Measurements from ENCODE around the gene CHST11. TPM values are rescaled to one million over a fixed set of nuclear protein-coding genes. Genes with fewer than 3 reads are reported as not detected.

CHST11 gene
- total RNA-seq, 1 experiment from 2014 or later, result 1.1 TPM

GRCh38 chr12:104649217-104649824, 192.6 kb downstream of the CHST11 start:
- Mint-ChIP-seq H3K4me3 (ENCODE audit: low read depth, unreplicated experiment) (no peak overlapping the region), H3K9me3 (ENCODE audit: low read depth, unreplicated experiment) (peaks cover 2% of the 10 kb centered on the region), H3K4me1 (ENCODE audit: low read depth, unreplicated experiment) (peaks cover 4% of the 10 kb centered on the region), H3K27ac (ENCODE audit: unreplicated experiment) (no peak overlapping the region), H3K36me3 (ENCODE audit: insufficient read depth, unreplicated experiment) (no peaks in the 10 kb centered on the region), H3K27me3 (ENCODE audit: unreplicated experiment) (peaks cover 76% of the 10 kb centered on the region)
- BruUV-seq (replicated peaks), result no TSS peak
- no peak for TF ChIP-seq CTCF (IDR thresholded peaks at IDR 0.05; ENCODE audit: unreplicated experiment)
- CTCF ChIA-PET, result no interaction called here
- intact Hi-C loops (cut with micrococcal nuclease; ENCODE audit: unreplicated experiment), result no loop called here
- no peak for DNase-seq

- intact Hi-C loops (cut with micrococcal nuclease; ENCODE audit: unreplicated experiment), result no loop called here
- no peaks in the 10 kb centered on the region for H3K4me1 Mint-ChIP-seq (ENCODE audit: low read depth, unreplicated experiment)
- BruUV-seq (replicated peaks), result no TSS peak
- TF ChIP-seq CTCF (IDR thresholded peaks at IDR 0.05; ENCODE audit: unreplicated experiment), result no peak
- peaks cover 2% of the 10 kb centered on the region for H3K9me3 Mint-ChIP-seq (ENCODE audit: low read depth, unreplicated experiment)
- CTCF ChIA-PET, result no interaction called here
- H3K27me3 Mint-ChIP-seq (ENCODE audit: unreplicated experiment), result peaks cover 82% of the 10 kb centered on the region
- no peak overlapping the region for H3K4me3 Mint-ChIP-seq (ENCODE audit: low read depth, unreplicated experiment)
- no peak overlapping the region for H3K27ac Mint-ChIP-seq (ENCODE audit: unreplicated experiment)
- H3K36me3 Mint-ChIP-seq (ENCODE audit: insufficient read depth, unreplicated experiment), result no peaks in the 10 kb centered on the region
- DNase-seq, result no peak
Measured at GRCh38 chr12:104649921-104650320, 193.2 kb downstream of the CHST11 start.

- Mint-ChIP-seq H3K9me3 (ENCODE audit: low read depth, unreplicated experiment) (peaks cover 2% of the 10 kb centered on the region), H3K4me3 (ENCODE audit: low read depth, unreplicated experiment) (no peak overlapping the region), H3K27me3 (ENCODE audit: unreplicated experiment) (peaks cover 87% of the 10 kb centered on the region), H3K27ac (ENCODE audit: unreplicated experiment) (no peak overlapping the region), H3K36me3 (ENCODE audit: insufficient read depth, unreplicated experiment) (no peaks in the 10 kb centered on the region), H3K4me1 (ENCODE audit: low read depth, unreplicated experiment) (no peaks in the 10 kb centered on the region)
- DNase-seq, result no peak
- CTCF ChIA-PET, result no interaction called here
- intact Hi-C loops (cut with micrococcal nuclease; ENCODE audit: unreplicated experiment), result no loop called here
- BruUV-seq (replicated peaks), result no TSS peak
- TF ChIP-seq CTCF (IDR thresholded peaks at IDR 0.05; ENCODE audit: unreplicated experiment), result no peak
Measured at GRCh38 chr12:104650541-104650940, 193.8 kb downstream of the CHST11 start.

- intact Hi-C loops (cut with micrococcal nuclease; ENCODE audit: unreplicated experiment), result no loop called here
- no peaks in the 10 kb centered on the region for H3K9me3 Mint-ChIP-seq (ENCODE audit: low read depth, unreplicated experiment)
- TF ChIP-seq CTCF (IDR thresholded peaks at IDR 0.05; ENCODE audit: unreplicated experiment), result no peak
- peaks cover 88% of the 10 kb centered on the region for H3K27me3 Mint-ChIP-seq (ENCODE audit: unreplicated experiment)
- BruUV-seq (replicated peaks), result no TSS peak
- no peaks in the 10 kb centered on the region for H3K4me1 Mint-ChIP-seq (ENCODE audit: low read depth, unreplicated experiment)
- DNase-seq, result no peak
- no peak overlapping the region for H3K27ac Mint-ChIP-seq (ENCODE audit: unreplicated experiment)
- H3K36me3 Mint-ChIP-seq (ENCODE audit: insufficient read depth, unreplicated experiment), result no peaks in the 10 kb centered on the region
- H3K4me3 Mint-ChIP-seq (ENCODE audit: low read depth, unreplicated experiment), result no peak overlapping the region
- CTCF ChIA-PET, result interaction anchor here (0.6 kb wide), 1 partner anchor 452 kb away, joined by 4 read pairs; no protein-coding TSS in a partner anchor
Measured at GRCh38 chr12:104651811-104652210, 195.1 kb downstream of the CHST11 start.
